Glutamatergic neuron (in vitro differentiated cells): ENCODE results near the gene ABHD14A. TPM values are rescaled to one million over a fixed set of nuclear protein-coding genes. Genes with fewer than 3 reads are reported as not detected.

Experiments
- DNase-seq: peaks from one replicate; pipeline ENCODE4 v3.0.0; 2022
- H3K27ac Mint-ChIP-seq: one replicate; pipeline ENCODE4 v1.8.0; 2020; ENCODE audit warnings: mild to moderate bottlenecking, mixed read lengths, inconsistent platforms; ENCODE audit not compliant: unreplicated experiment
- H3K27me3 Mint-ChIP-seq: one replicate; pipeline ENCODE4 v1.8.0; 2020; ENCODE audit warnings: mild to moderate bottlenecking, moderate library complexity, mixed read lengths, inconsistent platforms; ENCODE audit not compliant: unreplicated experiment
- H3K36me3 Mint-ChIP-seq: one replicate; pipeline ENCODE4 v1.8.0; 2020; ENCODE audit warnings: mild to moderate bottlenecking, mixed read lengths, inconsistent platforms; ENCODE audit not compliant: unreplicated experiment
- H3K4me1 Mint-ChIP-seq: one replicate; pipeline ENCODE4 v1.8.0; 2020; ENCODE audit warnings: mild to moderate bottlenecking, low read depth, mixed read lengths, inconsistent platforms; ENCODE audit not compliant: unreplicated experiment
- H3K4me3 Mint-ChIP-seq: one replicate; pipeline ENCODE4 v1.8.0; 2020; ENCODE audit warnings: mild to moderate bottlenecking, mixed read lengths, inconsistent platforms; ENCODE audit not compliant: unreplicated experiment
- H3K9me3 Mint-ChIP-seq: one replicate; pipeline ENCODE4 v1.8.0; 2020; ENCODE audit warnings: mild to moderate bottlenecking, moderate library complexity, mixed read lengths, inconsistent platforms; ENCODE audit not compliant: unreplicated experiment
- CTCF ChIP-seq: fragments of 200-600 bp; sonication (generic); IDR thresholded peaks from one replicate; pipeline ENCODE4 v1.5.0; 2021; ENCODE audit not compliant: partially characterized antibody, unreplicated experiment
- total RNA-seq: library from RNA; stranded (reverse); fragmentation: NEBNext Ultra II Directional; extraction: Animal tissue kit (Norgen Biotek cat#: 25700); gene quantifications from one replicate; pipeline ENCODE4 v1.2.1, GENCODE V29; 2021; ENCODE audit not compliant: unreplicated experiment

The ABHD14A gene
- total RNA-seq, 1 donor from 2014 or later: 12.7 TPM

GRCh38 chr3:51968883-51969678, 5.8 kb upstream of the ABHD14A start:
- Mint-ChIP-seq H3K27me3 (peaks cover 34% of the 10 kb centered on the region), H3K4me1 (peaks cover 19% of the 10 kb centered on the region), H3K9me3 (peaks cover 34% of the 10 kb centered on the region), H3K27ac (peak overlapping the region; percentile 98), H3K36me3 (peaks cover 14% of the 10 kb centered on the region), H3K4me3 (peak overlapping the region; percentile 81)
- no peak for TF ChIP-seq CTCF
- DNase-seq: no peak

- no peak for TF ChIP-seq CTCF
These were observed 5.0 kb upstream of the ABHD14A start for GRCh38 chr3:51969841-51970240.

DNA sequence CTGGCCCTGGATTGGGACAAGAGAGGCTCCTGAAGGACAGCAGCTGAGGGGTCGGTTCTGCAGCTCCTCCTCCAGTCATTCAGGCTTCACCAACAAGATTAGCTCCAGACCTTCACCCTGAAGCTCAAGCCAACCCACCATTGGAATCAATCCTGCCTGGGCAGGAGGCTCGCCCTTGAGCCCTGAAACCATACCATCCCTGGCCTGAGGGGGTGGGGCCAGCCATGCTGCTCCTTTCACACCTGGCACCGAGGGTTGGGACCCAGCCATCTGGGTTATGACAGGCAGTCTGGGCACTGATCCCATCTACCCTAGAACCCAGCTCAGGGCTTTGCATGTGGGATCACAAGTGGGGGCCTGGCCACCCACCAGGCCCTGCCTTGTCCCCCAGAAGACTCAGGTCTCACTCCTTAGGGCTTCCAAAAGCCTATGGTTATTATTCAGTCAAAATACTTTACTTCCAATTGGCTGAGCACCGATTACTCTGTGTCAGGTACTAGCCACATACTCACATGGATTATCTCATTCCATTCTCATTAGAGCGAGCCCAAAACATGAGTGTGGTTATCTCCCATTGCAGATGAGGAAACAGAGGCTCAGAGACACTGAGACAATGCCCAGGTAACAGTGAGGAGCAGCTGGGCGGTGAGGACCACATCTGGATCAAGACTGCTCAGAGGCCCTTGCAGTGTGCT, 4.1 kb upstream of the ABHD14A start:
- Mint-ChIP-seq H3K4me1 (peaks cover 28% of the 10 kb centered on the region), H3K36me3 (peaks cover 5% of the 10 kb centered on the region), H3K27me3 (peaks cover 23% of the 10 kb centered on the region), H3K9me3 (peaks cover 26% of the 10 kb centered on the region), H3K4me3 (no peak overlapping the region), H3K27ac (peak overlapping the region; percentile 23)
- no peak for DNase-seq
- TF ChIP-seq CTCF: no peak

More at GRCh38 chr3:51969841-51970240, 5.0 kb upstream of the ABHD14A start:
- Mint-ChIP-seq H3K9me3 (peaks cover 28% of the 10 kb centered on the region), H3K27ac (no peak overlapping the region), H3K27me3 (peaks cover 32% of the 10 kb centered on the region), H3K4me3 (peak overlapping the region; percentile 52), H3K4me1 (peaks cover 22% of the 10 kb centered on the region), H3K36me3 (peaks cover 11% of the 10 kb centered on the region)
- DNase-seq: no peak

GRCh38 chr3:51971350-51971749, 3.5 kb upstream of the ABHD14A start:
- peaks cover 5% of the 10 kb centered on the region for H3K36me3 Mint-ChIP-seq

More at GRCh38 chr3:51971350-51971749, 3.5 kb upstream of the ABHD14A start:
- Mint-ChIP-seq H3K4me3 (no peak overlapping the region), H3K9me3 (peaks cover 26% of the 10 kb centered on the region), H3K27ac (peak overlapping the region; percentile 23), H3K27me3 (peaks cover 19% of the 10 kb centered on the region), H3K4me1 (peaks cover 29% of the 10 kb centered on the region)
- no peak for TF ChIP-seq CTCF
- no peak for DNase-seq
